ENCODE measurements around the gene CCDC74A. TPM values are rescaled to one million over a fixed set of nuclear protein-coding genes. Genes with fewer than 3 reads are reported as not detected.
"Not testable (repeated sequence)": the region's sequence is repeated elsewhere in the genome, so short reads cannot be mapped to it uniquely, and the experiment has no call there.

Gene CCDC74A
- total and polyA plus RNA-seq, 7 donors, result 0.16 to 0.51 (median 0.18) TPM; not detected in 3

DNA sequence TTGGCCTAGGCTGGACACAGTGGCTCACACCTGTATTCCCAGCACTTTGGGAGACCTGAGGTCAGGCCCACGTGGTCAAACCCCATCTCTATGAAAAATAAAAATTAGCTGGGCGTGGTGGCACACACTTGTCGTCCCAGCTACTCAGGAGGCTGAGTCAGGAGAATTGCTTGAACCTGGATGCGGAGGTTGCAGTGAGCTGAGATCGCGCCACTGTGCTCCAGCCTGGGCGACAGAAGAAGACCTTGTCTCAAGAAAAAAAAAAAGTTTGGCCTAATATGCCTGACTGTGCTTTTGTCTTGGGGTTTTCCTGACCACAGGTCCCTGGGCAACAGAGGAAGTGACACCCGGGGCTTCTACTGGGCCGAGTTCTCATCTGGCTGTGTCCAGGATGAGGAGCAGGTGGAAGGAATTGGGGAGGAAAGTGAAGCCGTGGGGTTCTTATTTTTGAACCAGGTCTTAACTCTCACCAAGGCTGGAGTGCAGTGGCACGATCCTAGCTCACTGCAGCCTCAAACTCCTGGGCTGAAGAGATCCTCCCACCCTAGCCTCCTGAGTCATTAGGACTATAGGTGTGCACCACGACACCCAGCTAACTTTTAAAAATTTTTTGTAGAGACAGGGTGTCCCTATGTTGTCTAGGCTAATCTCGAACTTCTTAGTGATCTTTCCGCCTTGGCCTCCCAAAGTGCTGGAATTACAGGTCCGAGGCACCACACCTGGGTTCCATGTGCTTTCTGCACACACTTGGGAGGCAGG lies 13.1 kb upstream of the CCDC74A start:
- H3K4me3 ChIP-seq; ATAC-seq; intact Hi-C loops (cut with DNase I); DNase-seq; H3K9me3 ChIP-seq; H3K27ac ChIP-seq; H3K4me1 ChIP-seq; H3K27me3 ChIP-seq (ENCODE audit: insufficient read depth in 3 of 3, low read length in 2 of 3): not testable (repeated sequence)
- peaks cover 2 to 34% of the 10 kb centered on the region in 2 donors for H3K36me3 ChIP-seq (ENCODE audit: insufficient read depth in 1 of 2, low read depth in 1 of 2)
- 55 to 77% (median 75%) methylated on average over 13 to 15 of the region's 15 CpGs for WGBS, 3 donors

DNA sequence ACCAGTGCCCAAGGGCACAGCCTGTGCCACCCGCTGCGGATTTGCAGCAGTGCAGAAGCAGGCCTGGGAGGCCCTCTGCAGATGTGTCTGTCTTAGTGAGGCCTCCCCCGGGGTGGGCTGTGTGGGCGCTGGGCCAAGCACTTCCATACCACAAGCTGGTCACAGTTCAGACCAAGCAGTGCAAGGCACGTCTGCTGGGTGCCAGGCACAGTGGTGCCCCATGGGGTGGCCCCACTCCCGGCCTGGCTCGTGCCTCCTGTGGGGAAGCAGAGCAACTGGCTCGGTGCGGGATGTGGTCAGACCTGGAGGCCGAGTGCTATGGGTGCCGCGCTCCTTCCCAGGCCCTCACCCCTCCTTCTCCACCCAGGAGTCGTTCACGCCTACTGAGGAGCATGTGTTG lies 12.5 kb upstream of the CCDC74A start:
- H3K9me3 ChIP-seq; H3K4me3 ChIP-seq; H3K4me1 ChIP-seq; H3K27me3 ChIP-seq (ENCODE audit: insufficient read depth in 3 of 3, low read length in 2 of 3); DNase-seq; H3K27ac ChIP-seq; intact Hi-C loops (cut with DNase I); ATAC-seq: not testable (repeated sequence)
- H3K36me3 ChIP-seq (ENCODE audit: insufficient read depth in 1 of 2, low read depth in 1 of 2), result peaks cover 2 to 30% of the 10 kb centered on the region in 2 donors
- 87 to 94% (median 92%) methylated on average over 10 to 14 of the region's 14 CpGs for WGBS, 3 donors

DNA sequence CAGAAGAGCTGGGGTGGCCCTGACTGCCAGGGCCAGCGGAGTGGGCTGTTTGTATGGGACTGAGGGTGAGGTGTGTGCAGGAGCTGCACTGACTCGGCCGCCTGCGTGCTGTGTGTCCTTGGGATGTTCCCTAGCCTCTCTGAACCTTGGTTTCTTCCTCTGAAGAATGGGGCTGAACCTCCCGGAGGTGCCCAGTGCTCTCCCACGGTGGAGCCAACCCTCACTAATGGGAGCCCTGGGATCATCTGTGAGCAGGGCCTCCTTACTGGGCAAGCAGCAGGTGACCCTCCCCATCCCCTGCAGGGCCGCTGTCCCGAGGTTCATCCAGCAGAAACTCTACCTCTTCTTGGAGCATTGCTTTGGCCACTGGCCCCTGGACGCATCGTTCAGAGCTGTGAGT lies 11.7 kb upstream of the CCDC74A start:
- Histone ChIP-seq H3K27ac (no peak overlapping the region), H3K4me1 (no peaks in the 10 kb centered on the region), H3K27me3 (ENCODE audit: insufficient read depth in 3 of 3, low read length in 2 of 3) (no peaks in the 10 kb centered on the region), H3K4me3 (no peak overlapping the region), H3K9me3 (no peaks in the 10 kb centered on the region), H3K36me3 (ENCODE audit: insufficient read depth in 1 of 2, low read depth in 1 of 2) (peaks cover 6 to 36% of the 10 kb centered on the region in 2 donors)
- TF ChIP-seq, protein P1, sequence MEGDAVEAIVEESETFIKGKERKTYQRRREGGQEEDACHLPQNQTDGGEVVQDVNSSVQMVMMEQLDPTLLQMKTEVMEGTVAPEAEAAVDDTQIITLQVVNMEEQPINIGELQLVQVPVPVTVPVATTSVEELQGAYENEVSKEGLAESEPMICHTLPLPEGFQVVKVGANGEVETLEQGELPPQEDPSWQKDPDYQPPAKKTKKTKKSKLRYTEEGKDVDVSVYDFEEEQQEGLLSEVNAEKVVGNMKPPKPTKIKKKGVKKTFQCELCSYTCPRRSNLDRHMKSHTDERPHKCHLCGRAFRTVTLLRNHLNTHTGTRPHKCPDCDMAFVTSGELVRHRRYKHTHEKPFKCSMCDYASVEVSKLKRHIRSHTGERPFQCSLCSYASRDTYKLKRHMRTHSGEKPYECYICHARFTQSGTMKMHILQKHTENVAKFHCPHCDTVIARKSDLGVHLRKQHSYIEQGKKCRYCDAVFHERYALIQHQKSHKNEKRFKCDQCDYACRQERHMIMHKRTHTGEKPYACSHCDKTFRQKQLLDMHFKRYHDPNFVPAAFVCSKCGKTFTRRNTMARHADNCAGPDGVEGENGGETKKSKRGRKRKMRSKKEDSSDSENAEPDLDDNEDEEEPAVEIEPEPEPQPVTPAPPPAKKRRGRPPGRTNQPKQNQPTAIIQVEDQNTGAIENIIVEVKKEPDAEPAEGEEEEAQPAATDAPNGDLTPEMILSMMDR (IDR thresholded peaks at IDR 0.05), result no peak
- WGBS, 3 donors, result 51 to 64% (median 59%) methylated on average over 9 to 10 of the region's 10 CpGs
- intact Hi-C loops (cut with DNase I), result no loop called here
- DNase-seq (no peak), ATAC-seq (peak in 2 of 4 donors; percentile 7 to 23)

DNA sequence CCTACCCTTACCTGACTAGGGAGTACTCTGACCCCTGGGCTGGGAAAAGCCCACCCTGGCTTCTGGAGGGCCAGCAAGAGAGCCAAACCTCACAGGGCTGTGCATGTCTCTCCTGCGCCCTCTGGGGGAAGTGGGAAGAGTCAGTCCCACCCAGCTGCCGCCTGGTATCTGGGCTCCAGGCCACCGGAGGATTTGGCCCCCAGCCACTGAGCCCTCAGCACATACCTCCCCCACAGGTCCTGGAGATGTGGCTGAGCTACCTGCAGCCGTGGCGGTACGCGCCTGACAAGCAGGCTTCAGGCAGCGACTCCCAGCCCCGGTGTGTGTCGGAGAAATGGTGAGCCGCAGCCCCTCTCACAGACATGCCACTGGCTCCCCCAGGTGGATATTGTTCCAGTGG lies 11.1 kb upstream of the CCDC74A start:
- intact Hi-C loops (cut with DNase I); H3K4me1 ChIP-seq; H3K27ac ChIP-seq; H3K4me3 ChIP-seq; H3K9me3 ChIP-seq; H3K27me3 ChIP-seq (ENCODE audit: insufficient read depth in 3 of 3, low read length in 2 of 3): not testable (repeated sequence)
- ATAC-seq (peak; percentile 38 to 71 (median 64)), DNase-seq (peak in 1 of 2 donors; percentile 54)
- TF ChIP-seq, protein P1 (IDR thresholded peaks at IDR 0.05), result peak; percentile 12
- peaks cover 6 to 36% of the 10 kb centered on the region in 2 donors for H3K36me3 ChIP-seq (ENCODE audit: insufficient read depth in 1 of 2, low read depth in 1 of 2)
- 60 to 68% (median 68%) methylated on average over 7 to 11 of the region's 11 CpGs for WGBS, 3 donors

DNA sequence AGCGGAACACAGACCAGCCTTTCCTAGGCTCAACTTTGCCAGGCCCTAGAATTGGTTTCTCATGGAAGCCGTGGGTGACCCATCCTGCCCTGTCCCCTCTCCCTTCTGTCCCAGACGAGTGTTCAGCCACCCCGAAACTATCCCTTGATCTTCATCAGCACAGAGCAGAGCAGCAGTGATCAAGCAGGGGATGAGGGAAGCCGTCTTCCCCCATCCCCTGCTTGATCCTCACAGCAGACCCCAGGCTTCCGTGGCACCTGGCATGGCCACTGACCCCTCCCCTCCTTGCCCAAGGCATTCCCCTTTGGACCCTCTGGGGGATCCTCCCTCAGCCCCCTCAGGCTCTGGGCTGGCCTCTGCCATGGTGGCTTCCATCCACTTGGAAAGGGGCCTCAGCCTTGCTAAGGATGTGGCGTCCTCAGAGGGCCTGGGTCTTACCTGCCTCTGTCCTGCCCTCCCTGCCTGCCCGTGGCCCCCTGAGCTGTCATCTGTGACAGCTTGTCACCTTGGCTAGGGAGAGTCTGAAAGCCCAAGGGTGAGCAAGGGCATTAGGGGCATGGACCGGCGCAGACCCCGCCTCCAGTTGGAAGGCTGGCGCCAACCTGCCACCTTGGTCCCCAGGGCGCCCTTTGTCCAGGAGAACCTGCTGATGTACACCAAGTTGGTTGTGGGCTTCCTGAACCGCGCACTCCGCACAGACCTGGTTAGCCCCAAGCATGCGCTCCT lies 10.4 kb upstream of the CCDC74A start:
- WGBS, 3 donors, result 96 to 97% (median 96%) methylated on average over 17 of the region's 17 CpGs

DNA sequence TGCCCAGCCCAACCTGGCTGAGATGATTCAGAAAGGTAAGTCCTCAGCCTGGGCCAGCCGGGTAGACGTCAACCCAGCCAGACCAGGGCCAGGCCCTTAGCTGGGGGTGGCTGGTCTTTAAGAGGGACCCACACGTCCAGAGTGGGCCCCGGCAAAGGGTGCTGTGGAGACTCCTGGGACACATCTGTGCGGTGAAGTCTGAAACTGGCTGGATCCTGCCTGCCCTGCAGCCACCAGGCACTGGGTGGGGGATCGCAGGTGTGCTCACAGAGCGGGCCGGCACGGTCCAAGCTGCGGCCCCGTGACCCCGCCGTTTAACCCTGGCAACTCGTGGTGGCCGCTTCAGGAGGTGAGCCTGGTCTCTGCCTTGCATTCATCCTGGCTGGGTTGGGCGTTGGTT lies 9.8 kb upstream of the CCDC74A start:
- DNase-seq, result peak in 1 of 2 donors; percentile 46
- WGBS, 3 donors, result 83 to 89% (median 87%) methylated on average over 12 to 16 of the region's 16 CpGs
- H3K27ac ChIP-seq; intact Hi-C loops (cut with DNase I); H3K9me3 ChIP-seq; ATAC-seq; H3K27me3 ChIP-seq (ENCODE audit: insufficient read depth in 3 of 3, low read length in 2 of 3); H3K4me1 ChIP-seq; H3K4me3 ChIP-seq: not testable (repeated sequence)
- peaks cover 6 to 36% of the 10 kb centered on the region in 2 donors for H3K36me3 ChIP-seq (ENCODE audit: insufficient read depth in 1 of 2, low read depth in 1 of 2)

More for the DNA sequence above, 10.4 kb upstream of the CCDC74A start:
- intact Hi-C loops (cut with DNase I), result no loop called here
- Histone ChIP-seq H3K4me3 (no peak overlapping the region), H3K27ac (no peak overlapping the region), H3K27me3 (ENCODE audit: insufficient read depth in 3 of 3, low read length in 2 of 3) (no peaks in the 10 kb centered on the region), H3K4me1 (no peaks in the 10 kb centered on the region), H3K36me3 (ENCODE audit: insufficient read depth in 1 of 2, low read depth in 1 of 2) (peaks cover 6 to 36% of the 10 kb centered on the region in 2 donors), H3K9me3 (no peaks in the 10 kb centered on the region)
- TF ChIP-seq, protein P1 (IDR thresholded peaks at IDR 0.05), result no peak
- DNase-seq (no peak), ATAC-seq (no peak)

DNA sequence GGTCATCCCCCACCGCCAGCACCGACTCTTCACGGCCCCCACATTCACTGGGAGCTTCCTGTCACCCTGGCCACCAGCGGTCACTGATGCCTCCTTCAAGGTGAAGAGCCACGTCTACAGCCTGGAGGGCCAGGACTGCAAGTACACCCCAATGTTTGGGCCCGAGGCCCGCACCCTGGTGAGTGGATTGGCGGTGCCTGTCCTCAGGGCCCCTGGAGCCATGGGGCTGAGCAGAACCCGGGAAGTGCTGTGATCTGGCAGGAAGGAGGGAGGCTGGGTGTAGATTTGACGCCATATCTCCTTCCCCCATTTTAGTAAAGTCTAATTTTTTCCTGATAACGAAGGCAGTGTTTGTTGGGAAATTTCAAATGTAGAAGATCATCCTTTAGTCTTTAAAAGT lies 9.2 kb upstream of the CCDC74A start:
- H3K4me1 ChIP-seq; DNase-seq; ATAC-seq; intact Hi-C loops (cut with DNase I); H3K9me3 ChIP-seq; H3K27ac ChIP-seq; H3K27me3 ChIP-seq (ENCODE audit: insufficient read depth in 3 of 3, low read length in 2 of 3); H3K4me3 ChIP-seq: not testable (repeated sequence)
- WGBS, 3 donors, result 91 to 96% (median 92%) methylated on average over 5 to 9 of the region's 11 CpGs
- H3K36me3 ChIP-seq (ENCODE audit: insufficient read depth in 1 of 2, low read depth in 1 of 2), result peaks cover 6 to 36% of the 10 kb centered on the region in 2 donors
